Ascending aorta (tissue), 2 donors: ENCODE results near the gene GIN1. TPM values are rescaled to one million over a fixed set of nuclear protein-coding genes. Genes with fewer than 3 reads are reported as not detected.
"Not testable (repeated sequence)": the region's sequence is repeated elsewhere in the genome, so short reads cannot be mapped to it uniquely, and the experiment has no call there.

Source experiments
- DNase-seq, 2 donors: peaks; one replicate each; pipeline ENCODE4 v3.0.0-alpha.2; 2019; ENCODE audit warnings: low spot score in 2 of 2
- H3K27ac ChIP-seq, 2 donors: fragments of 200-600 bp; sonication (generic); one replicate each; pipeline ENCODE4 v1.5.1; 2016 to 2017; ENCODE audit warnings: mild to moderate bottlenecking in 1 of 2
- H3K27me3 ChIP-seq: fragments of 200-600 bp; sonication (generic); one replicate; pipeline ENCODE4 v1.5.1; 2017
- H3K36me3 ChIP-seq, 2 donors: fragments of 200-600 bp; sonication (generic); one replicate each; pipeline ENCODE4 v1.5.1; 2016
- H3K4me1 ChIP-seq, 2 donors: fragments of 200-600 bp; sonication (generic); one replicate each; pipeline ENCODE4 v1.5.1; 2016 to 2017; ENCODE audit warnings: mild to moderate bottlenecking in 1 of 2
- H3K4me3 ChIP-seq, 2 donors: fragments of 200-600 bp; sonication (generic); one replicate each; pipeline ENCODE4 v1.5.1; 2016 to 2017; ENCODE audit warnings: mild to moderate bottlenecking in 1 of 2
- H3K9me3 ChIP-seq, 2 donors: fragments of 200-600 bp; sonication (generic); one replicate each; pipeline ENCODE4 v1.5.1; 2016
- intact Hi-C: fragments of 100-400 bp; cut with DNase I; formaldehyde crosslinking; loops from one replicate; pipeline ENCODE4 v1.15.1; 2023
- total RNA-seq: library from RNA; depleted of rRNA; stranded (reverse); fragments of >200 nt; gene quantifications from one replicate; pipeline ENCODE4 v1.1.0, GENCODE V29; 2016
- TF ChIP-seq, protein P1 (sequence below), 3 experiments: fragments of 200-600 bp in 2 of 3; fragments of 450-650 bp in 1 of 3; sonication (generic) in 2 of 3; IDR thresholded peaks; one replicate each; pipeline ENCODE4 v1.5.1; 2016 to 2019; ENCODE audit warnings: antibody characterized with exemption in 3 of 3, mild to moderate bottlenecking in 1 of 3, moderate library complexity in 1 of 3

GIN1 gene
- total RNA-seq, 1 donor from 2014 or later: 0.21 TPM

DNA sequence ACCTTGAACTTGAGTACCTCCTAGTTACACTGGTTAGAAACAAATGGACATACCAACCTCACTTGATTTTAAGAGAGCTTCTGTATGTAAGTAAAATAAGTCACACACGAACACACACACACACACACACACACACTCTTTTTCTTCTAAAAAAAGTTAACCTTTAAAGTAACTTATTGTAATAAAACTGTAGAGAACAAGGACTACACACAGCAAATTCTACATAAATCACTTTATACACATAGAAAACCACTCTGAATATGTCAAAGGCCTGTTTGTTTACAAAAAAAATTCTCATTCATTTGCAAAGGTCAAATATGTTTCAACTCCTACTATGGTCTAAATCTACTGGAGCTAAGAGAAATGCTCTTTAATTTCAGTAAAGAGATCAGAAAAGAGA lies 29.1 kb downstream of the GIN1 start:
- Histone ChIP-seq H3K36me3 (peaks cover 9 to 35% of the 10 kb centered on the region in 2 donors), H3K4me1 (peaks cover 11 to 21% of the 10 kb centered on the region in 2 donors), H3K27me3 (no peaks in the 10 kb centered on the region), H3K27ac (no peak overlapping the region), H3K9me3 (no peaks in the 10 kb centered on the region), H3K4me3 (no peak overlapping the region)
- intact Hi-C loops: no loop called here
- DNase-seq: no peak
- TF ChIP-seq, protein P1, sequence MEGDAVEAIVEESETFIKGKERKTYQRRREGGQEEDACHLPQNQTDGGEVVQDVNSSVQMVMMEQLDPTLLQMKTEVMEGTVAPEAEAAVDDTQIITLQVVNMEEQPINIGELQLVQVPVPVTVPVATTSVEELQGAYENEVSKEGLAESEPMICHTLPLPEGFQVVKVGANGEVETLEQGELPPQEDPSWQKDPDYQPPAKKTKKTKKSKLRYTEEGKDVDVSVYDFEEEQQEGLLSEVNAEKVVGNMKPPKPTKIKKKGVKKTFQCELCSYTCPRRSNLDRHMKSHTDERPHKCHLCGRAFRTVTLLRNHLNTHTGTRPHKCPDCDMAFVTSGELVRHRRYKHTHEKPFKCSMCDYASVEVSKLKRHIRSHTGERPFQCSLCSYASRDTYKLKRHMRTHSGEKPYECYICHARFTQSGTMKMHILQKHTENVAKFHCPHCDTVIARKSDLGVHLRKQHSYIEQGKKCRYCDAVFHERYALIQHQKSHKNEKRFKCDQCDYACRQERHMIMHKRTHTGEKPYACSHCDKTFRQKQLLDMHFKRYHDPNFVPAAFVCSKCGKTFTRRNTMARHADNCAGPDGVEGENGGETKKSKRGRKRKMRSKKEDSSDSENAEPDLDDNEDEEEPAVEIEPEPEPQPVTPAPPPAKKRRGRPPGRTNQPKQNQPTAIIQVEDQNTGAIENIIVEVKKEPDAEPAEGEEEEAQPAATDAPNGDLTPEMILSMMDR (IDR thresholded peaks at IDR 0.05): no peak

DNA sequence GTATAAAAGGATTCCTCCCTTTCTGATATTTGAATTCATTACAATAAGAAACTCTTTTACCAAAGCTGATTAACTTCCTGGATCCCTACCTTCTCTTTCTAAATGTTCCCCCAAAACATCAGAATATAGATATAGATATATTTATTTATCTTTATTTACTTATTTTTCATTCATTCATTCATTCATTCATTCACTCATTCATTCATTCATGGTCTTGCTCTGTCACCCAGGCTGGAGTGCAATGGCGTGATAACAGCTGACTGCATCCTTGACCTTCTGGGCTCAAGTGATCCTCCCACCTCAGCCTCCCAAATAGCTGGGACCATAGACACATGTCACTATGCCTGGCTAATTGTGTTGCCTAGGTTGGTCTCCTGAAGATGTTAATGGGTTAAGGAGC lies 30.7 kb downstream of the GIN1 start:
- no peak for DNase-seq
- peaks cover 9 to 48% of the 10 kb centered on the region in 2 donors for H3K36me3 ChIP-seq
- TF ChIP-seq, protein P1 (IDR thresholded peaks at IDR 0.05): no peak
- no peak overlapping the region for H3K27ac ChIP-seq
- H3K9me3 ChIP-seq: peaks cover 5 to 10% of the 10 kb centered on the region in 2 donors
- H3K4me3 ChIP-seq: no peak overlapping the region
- H3K4me1 ChIP-seq: peaks cover 4 to 6% of the 10 kb centered on the region in 2 donors
- intact Hi-C loops: no loop called here
- H3K27me3 ChIP-seq: no peaks in the 10 kb centered on the region

DNA sequence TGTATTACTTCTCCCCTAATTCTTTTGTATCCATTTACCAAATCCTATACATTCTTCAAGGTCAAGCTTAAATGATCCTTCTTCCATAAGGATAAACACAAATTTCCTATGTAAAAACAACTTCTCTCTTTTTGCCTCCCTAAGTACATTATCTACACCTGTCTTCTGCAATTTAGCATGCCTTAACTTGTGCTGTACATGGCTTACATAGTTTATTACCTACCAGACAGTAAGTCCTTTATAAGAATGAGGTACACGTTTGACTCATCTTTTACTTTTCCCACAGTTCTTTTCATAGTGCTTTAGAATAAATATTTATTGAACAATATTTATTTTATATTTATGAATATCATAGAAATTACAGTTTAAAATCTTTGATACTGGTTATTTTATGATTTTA lies 33.4 kb downstream of the GIN1 start:
- Histone ChIP-seq H3K4me1 (no peaks in the 10 kb centered on the region), H3K27me3 (no peaks in the 10 kb centered on the region), H3K4me3 (no peak overlapping the region), H3K36me3 (peaks cover 9 to 48% of the 10 kb centered on the region in 2 donors), H3K27ac (no peak overlapping the region), H3K9me3 (peaks cover 16 to 36% of the 10 kb centered on the region in 2 donors)
- intact Hi-C loops: no loop called here
- no peak for DNase-seq
- TF ChIP-seq, protein P1 (IDR thresholded peaks at IDR 0.05): no peak

DNA sequence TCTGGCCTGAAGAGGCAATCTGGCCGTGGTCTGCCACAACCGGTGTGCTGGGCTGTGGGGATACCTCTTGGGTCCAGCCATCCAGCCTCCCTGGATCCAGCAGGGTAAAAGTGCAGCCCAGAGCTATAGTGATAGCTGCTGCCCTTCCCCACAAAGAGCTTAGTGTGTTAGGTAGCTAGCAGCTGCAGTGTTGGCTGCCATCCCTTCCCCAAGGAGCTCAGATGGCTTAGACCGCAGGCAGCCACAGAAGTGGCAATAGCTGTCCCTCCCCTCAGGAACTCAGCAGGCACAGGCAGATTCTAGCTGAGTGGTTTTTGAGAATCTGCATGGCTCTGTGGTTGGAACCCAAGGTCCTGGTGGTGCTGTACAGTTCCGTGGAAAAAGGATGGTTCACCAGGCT lies 40.1 kb downstream of the GIN1 start:
- no peaks in the 10 kb centered on the region for H3K27me3 ChIP-seq
- no peak for DNase-seq
- intact Hi-C loops: no loop called here
- no peak overlapping the region for H3K27ac ChIP-seq
- H3K9me3 ChIP-seq: peaks cover 48 to 94% of the 10 kb centered on the region in 2 donors
- peaks cover 0 to 4% of the 10 kb centered on the region in 2 donors for H3K36me3 ChIP-seq
- no peak overlapping the region for H3K4me3 ChIP-seq
- no peaks in the 10 kb centered on the region for H3K4me1 ChIP-seq
- TF ChIP-seq, protein P1 (IDR thresholded peaks at IDR 0.05): no peak

DNA sequence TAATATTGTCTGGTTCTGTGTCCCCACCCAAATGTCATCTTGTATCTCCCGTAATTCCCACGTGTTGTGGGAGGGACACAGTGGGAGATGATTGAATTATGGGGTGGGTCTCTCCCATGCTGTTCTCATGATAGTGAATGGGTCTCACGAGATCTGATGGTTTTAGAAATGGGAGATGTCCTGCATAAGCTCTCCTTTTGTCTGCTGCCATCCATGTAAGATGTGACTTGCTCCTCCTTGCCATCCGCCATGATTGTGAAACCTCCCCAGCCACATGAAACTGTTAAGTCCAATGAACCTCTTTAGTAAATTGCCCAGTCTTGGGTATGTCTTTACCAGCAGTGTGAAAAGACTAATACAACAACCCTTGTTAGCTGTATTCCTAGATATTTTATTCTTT lies 44.5 kb downstream of the GIN1 start:
- Histone ChIP-seq H3K27me3 (no peaks in the 10 kb centered on the region), H3K36me3 (no peaks in the 10 kb centered on the region), H3K27ac (no peak overlapping the region), H3K9me3 (peaks cover 31 to 58% of the 10 kb centered on the region in 2 donors), H3K4me3 (no peak overlapping the region), H3K4me1 (no peaks in the 10 kb centered on the region)
- no peak for DNase-seq
- intact Hi-C loops: no loop called here
- TF ChIP-seq, protein P1 (IDR thresholded peaks at IDR 0.05): no peak

DNA sequence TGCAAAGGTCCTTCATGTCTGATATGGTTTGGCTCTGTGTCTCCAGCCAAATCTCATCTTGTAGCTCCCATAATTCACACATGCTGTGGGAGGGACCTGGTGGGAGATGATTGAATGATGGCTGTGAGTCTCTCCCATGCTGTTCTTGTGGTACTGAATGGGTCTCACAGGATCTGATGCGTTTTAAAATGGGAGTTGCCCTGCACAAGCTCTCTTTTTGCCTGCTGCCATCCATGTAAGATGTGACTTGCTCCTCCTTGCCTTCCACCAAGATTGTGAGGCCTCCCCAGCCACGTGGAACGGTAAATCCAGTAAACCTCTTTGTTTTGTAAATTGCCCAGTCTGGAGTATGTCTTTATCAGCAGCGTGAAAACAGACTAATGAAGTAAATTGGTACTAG lies 46.4 kb downstream of the GIN1 start:
- DNase-seq, H3K4me1 ChIP-seq, H3K27me3 ChIP-seq, H3K36me3 ChIP-seq, H3K4me3 ChIP-seq, H3K27ac ChIP-seq, intact Hi-C loops: not testable (repeated sequence)
- peaks cover 16 to 40% of the 10 kb centered on the region in 2 donors for H3K9me3 ChIP-seq
